Activated CD4-positive, alpha-beta T cell treated with anti-CD3 and anti-CD28 coated beads, Interleukin-2, amount 50 U/mL, for 4 hours (primary cell): ENCODE measurements around the gene SRPK2.

Experiments used
- DNase-seq, 2 experiments: peaks; one replicate each; pipeline ENCODE4 v3.0.0-alpha.2; 2020

SRPK2 gene

GRCh38 chr7:105067691-105068090, 321.0 kb downstream of the SRPK2 start:
- DNase-seq: no peak
